Right lobe of liver (tissue), 4 donors: ENCODE measurements around the gene ZNF780A.

Experiments used
- CTCF ChIP-seq, 4 donors: fragments of 200-600 bp in 3 of 4; fragments of 450-650 bp in 1 of 4; IDR thresholded peaks; one replicate each; pipeline versions ENCODE4 v1.5.1 to v1.8.0; 2016 to 2022; ENCODE audit warnings: antibody characterized with exemption in 4 of 4, mild to moderate bottlenecking in 2 of 4
- POLR2A ChIP-seq: fragments of 450-650 bp; IDR thresholded peaks from one replicate; pipeline ENCODE4 v1.6.1; 2017; ENCODE audit warnings: antibody characterized with exemption, mild to moderate bottlenecking
- donor health status: DM: no; HTN: no; CAD: no.
- donor health status: DM: no; HTN: no; CAD: no.
- donor health status: DM: no; HTN: yes; CAD: no.

- TF ChIP-seq CTCF (IDR thresholded peaks at IDR 0.05) (no peak), POLR2A (no peak)
These were observed 10.5 kb downstream of the ZNF780A start for GRCh38 chr19:40080289-40080688.
